Measurements from ENCODE around the gene ITGB4.

DNA sequence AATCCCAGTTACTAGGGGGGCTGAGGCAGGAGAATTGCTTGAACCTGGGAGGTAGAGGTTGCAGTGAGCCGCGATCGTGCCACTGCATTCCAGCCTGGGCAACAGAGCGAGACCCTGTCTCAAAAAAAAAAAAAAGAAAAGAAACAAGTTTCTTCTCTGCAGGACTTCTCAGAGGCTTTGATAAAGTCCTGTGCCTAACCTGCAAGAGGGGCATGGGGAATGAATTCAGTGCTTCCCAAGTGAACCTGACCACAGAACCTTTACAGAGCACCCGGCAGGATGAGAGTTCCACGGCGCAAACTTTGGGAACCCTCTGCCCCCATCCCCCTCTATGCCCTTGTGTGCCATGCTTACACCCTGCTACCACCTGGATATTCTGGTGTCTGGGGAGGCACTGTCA lies 17.9 kb downstream of the ITGB4 start:
- TF ChIP-seq, protein P1, sequence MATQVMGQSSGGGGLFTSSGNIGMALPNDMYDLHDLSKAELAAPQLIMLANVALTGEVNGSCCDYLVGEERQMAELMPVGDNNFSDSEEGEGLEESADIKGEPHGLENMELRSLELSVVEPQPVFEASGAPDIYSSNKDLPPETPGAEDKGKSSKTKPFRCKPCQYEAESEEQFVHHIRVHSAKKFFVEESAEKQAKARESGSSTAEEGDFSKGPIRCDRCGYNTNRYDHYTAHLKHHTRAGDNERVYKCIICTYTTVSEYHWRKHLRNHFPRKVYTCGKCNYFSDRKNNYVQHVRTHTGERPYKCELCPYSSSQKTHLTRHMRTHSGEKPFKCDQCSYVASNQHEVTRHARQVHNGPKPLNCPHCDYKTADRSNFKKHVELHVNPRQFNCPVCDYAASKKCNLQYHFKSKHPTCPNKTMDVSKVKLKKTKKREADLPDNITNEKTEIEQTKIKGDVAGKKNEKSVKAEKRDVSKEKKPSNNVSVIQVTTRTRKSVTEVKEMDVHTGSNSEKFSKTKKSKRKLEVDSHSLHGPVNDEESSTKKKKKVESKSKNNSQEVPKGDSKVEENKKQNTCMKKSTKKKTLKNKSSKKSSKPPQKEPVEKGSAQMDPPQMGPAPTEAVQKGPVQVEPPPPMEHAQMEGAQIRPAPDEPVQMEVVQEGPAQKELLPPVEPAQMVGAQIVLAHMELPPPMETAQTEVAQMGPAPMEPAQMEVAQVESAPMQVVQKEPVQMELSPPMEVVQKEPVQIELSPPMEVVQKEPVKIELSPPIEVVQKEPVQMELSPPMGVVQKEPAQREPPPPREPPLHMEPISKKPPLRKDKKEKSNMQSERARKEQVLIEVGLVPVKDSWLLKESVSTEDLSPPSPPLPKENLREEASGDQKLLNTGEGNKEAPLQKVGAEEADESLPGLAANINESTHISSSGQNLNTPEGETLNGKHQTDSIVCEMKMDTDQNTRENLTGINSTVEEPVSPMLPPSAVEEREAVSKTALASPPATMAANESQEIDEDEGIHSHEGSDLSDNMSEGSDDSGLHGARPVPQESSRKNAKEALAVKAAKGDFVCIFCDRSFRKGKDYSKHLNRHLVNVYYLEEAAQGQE (IDR thresholded peaks at IDR 0.05; ENCODE audit: low read depth, low read length), result no peak
- TF ChIP-seq MTA3 (IDR thresholded peaks at IDR 0.05; ENCODE audit: borderline replicate concordance, low read length) (no peak), POLR2A (IDR thresholded peaks at IDR 0.05; ENCODE audit: low read depth, low read length) (no peak), ZZZ3 (IDR thresholded peaks at IDR 0.05; ENCODE audit: control insufficient read depth, insufficient read length, low read depth) (no peak), HDAC2 (IDR thresholded peaks at IDR 0.05) (no peak), RFX5 (IDR thresholded peaks at IDR 0.05; ENCODE audit: low read depth, low read length) (no peak), GABPA (IDR thresholded peaks at IDR 0.05; ENCODE audit: low read depth) (no peak), TAF1 (IDR thresholded peaks at IDR 0.05; ENCODE audit: borderline replicate concordance, low read depth, low read length) (no peak), POLR2AphosphoS5 (IDR thresholded peaks at IDR 0.05; ENCODE audit: low read length) (no peak)
- TF ChIP-seq, protein P2, sequence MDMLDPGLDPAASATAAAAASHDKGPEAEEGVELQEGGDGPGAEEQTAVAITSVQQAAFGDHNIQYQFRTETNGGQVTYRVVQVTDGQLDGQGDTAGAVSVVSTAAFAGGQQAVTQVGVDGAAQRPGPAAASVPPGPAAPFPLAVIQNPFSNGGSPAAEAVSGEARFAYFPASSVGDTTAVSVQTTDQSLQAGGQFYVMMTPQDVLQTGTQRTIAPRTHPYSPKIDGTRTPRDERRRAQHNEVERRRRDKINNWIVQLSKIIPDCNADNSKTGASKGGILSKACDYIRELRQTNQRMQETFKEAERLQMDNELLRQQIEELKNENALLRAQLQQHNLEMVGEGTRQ (IDR thresholded peaks at IDR 0.05; ENCODE audit: borderline replicate concordance, low read depth, low read length), result no peak
- TF ChIP-seq, protein P3, sequence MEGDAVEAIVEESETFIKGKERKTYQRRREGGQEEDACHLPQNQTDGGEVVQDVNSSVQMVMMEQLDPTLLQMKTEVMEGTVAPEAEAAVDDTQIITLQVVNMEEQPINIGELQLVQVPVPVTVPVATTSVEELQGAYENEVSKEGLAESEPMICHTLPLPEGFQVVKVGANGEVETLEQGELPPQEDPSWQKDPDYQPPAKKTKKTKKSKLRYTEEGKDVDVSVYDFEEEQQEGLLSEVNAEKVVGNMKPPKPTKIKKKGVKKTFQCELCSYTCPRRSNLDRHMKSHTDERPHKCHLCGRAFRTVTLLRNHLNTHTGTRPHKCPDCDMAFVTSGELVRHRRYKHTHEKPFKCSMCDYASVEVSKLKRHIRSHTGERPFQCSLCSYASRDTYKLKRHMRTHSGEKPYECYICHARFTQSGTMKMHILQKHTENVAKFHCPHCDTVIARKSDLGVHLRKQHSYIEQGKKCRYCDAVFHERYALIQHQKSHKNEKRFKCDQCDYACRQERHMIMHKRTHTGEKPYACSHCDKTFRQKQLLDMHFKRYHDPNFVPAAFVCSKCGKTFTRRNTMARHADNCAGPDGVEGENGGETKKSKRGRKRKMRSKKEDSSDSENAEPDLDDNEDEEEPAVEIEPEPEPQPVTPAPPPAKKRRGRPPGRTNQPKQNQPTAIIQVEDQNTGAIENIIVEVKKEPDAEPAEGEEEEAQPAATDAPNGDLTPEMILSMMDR (IDR thresholded peaks at IDR 0.05 in 2 of 3, conservative IDR thresholded peaks at IDR 0.05 in 1 of 3; ENCODE audit: control insufficient read depth in 2 of 3, extremely low read depth in 1 of 3, insufficient read depth in 1 of 3, low read depth in 3 of 3, low read length in 3 of 3), result no peak
